AG09309 (cell line): ENCODE results near the gene IFITM5.

Source experiments
- DNase-seq: peaks from one replicate; pipeline ENCODE4 v3.0.0-alpha.2; 2010; ENCODE audit warnings: low read depth
- H3K4me3 ChIP-seq: 2 replicates; pipeline ENCODE4 v1.5.1; 2011; ENCODE audit warnings: mild to moderate bottlenecking, low read depth, low read length, moderate library complexity; ENCODE audit not compliant: control insufficient read depth
- TF ChIP-seq, protein P1 (sequence below): IDR thresholded peaks from 2 replicates; pipeline ENCODE4 v1.5.1; 2011; ENCODE audit warnings: mild to moderate bottlenecking, low read depth, low read length, inconsistent platforms; ENCODE audit not compliant: insufficient read depth, control insufficient read depth; ENCODE audit errors: missing control alignments

Gene IFITM5

DNA sequence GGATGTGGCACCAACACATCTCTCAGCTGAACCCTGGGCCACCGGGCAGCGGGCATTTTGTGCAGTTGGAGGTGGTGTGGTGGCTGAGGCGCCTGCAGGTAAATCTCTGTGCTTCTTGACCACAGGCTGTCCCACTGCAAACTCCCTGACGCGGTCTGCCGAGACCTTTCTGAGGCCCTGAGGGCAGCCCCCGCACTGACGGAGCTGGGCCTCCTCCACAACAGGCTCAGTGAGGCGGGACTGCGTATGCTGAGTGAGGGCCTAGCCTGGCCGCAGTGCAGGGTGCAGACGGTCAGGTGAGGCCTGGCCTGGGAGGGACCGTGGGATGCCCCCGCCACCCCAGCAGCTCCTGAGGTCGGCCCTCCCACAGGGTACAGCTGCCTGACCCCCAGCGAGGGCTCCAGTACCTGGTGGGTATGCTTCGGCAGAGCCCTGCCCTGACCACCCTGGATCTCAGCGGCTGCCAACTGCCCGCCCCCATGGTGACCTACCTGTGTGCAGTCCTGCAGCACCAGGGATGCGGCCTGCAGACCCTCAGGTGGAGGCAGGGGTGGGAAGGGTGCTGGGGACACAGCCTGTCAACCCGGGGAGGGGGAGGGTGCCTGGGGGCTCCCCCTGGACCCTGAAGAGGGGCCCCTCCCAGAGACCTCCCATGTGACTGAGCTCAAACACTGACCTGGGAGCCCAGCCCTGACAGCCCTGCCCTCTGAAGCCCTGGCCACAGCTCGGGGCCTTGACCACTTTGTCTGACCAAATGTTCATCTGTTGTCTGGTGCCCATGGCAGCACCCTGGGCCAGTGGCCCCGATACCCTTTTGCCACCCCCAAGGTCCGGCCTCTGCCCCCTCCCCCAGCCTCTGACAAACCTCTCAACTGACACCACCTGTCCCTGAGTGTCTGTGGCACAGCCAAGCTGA, 15.0 kb downstream of the IFITM5 start:
- no peak overlapping the region for H3K4me3 ChIP-seq
- DNase-seq = no peak
- TF ChIP-seq, protein P1, sequence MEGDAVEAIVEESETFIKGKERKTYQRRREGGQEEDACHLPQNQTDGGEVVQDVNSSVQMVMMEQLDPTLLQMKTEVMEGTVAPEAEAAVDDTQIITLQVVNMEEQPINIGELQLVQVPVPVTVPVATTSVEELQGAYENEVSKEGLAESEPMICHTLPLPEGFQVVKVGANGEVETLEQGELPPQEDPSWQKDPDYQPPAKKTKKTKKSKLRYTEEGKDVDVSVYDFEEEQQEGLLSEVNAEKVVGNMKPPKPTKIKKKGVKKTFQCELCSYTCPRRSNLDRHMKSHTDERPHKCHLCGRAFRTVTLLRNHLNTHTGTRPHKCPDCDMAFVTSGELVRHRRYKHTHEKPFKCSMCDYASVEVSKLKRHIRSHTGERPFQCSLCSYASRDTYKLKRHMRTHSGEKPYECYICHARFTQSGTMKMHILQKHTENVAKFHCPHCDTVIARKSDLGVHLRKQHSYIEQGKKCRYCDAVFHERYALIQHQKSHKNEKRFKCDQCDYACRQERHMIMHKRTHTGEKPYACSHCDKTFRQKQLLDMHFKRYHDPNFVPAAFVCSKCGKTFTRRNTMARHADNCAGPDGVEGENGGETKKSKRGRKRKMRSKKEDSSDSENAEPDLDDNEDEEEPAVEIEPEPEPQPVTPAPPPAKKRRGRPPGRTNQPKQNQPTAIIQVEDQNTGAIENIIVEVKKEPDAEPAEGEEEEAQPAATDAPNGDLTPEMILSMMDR = no peak

DNA sequence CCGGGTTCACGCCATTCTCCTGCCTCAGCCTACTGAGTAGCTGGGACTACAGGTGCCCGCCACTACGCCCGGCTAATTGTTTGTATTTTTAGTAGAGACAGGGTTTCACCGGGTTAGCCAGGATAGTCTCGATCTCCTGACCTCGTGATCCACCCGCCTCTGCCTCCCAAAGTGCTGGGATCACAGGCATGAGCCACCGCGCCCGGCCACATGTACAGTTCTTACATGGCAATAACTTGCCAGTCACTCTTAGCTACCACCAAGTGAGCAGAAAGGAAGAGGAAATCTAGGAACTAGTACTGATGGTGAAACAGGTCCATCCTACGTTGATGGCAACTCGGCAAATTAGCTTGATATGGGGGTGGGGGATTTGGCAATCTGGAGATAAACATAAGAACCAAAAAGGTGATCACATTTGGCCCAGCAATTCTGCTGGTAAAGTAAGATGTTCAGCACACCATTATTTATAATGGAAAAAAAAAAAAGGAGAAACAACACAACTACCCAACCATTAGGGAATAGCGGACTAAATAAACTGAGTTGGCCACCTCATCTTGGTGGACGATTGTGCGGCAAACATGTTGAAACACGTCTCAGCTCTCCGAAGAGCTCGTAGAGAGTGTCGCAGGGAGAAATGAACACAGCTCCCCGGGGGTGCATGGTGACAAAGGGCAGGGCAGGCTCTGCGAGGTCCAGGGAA, 15.8 kb downstream of the IFITM5 start:
- TF ChIP-seq, protein P1 = no peak
- H3K4me3 ChIP-seq = no peak overlapping the region
- DNase-seq = no peak

DNA sequence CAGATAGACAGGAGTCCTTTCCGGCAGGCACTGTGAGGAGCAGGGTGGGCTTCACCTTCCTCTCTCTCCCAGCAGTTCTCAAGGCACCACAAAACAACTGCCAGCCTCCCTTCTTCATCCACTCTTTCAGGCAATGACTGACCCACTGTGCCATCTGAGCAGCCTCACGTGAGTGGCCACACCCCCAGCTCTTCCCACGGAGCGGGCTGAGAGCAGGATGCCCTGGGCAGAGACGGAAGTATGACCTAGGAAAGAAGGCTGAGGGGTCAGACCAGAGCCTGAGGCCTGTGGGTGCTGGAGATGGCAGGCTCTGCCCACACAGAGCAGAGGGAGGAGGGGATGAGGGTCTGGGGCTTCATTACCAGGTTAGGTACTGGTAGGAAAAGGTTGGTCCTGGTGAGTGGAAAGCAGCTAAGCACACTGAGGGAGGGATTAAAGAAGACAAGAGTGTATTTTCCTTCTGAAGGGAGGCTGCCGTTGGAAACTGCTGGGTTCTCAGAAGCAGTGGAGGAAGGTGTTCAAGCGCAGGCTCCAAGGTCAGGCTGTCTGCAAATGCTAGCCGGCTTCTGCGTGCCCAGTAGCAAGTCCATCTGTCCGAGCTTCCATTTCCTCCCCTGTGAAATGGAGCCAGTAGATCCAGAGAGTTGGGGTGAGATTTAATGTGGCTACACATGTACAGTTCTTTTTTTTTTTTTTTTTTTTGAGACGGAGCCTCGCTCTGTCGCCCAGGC, 16.5 kb downstream of the IFITM5 start:
- no peak overlapping the region for H3K4me3 ChIP-seq
- no peak for DNase-seq
- TF ChIP-seq, protein P1 = no peak

DNA sequence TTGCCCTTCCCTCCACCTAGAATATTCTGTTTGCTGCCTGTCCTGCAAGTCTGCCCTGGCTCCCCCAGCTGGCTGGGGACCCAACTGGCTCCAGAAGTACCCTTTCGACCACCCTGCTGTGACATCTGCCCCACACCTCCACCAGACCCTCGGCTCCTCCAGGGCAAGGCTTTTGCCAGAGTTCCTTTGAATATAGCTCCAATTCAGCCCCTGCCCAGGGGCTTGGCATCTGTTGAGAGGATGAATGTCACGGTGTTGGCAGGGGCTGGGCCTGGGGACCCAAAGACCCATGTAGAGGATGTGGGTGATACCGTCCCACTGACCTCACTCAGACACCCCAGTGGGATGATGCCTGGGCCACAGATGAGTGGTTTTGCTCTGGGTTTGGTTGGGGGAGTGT, 17.2 kb downstream of the IFITM5 start:
- DNase-seq = no peak
- H3K4me3 ChIP-seq = no peak overlapping the region
- TF ChIP-seq, protein P1 = no peak

DNA sequence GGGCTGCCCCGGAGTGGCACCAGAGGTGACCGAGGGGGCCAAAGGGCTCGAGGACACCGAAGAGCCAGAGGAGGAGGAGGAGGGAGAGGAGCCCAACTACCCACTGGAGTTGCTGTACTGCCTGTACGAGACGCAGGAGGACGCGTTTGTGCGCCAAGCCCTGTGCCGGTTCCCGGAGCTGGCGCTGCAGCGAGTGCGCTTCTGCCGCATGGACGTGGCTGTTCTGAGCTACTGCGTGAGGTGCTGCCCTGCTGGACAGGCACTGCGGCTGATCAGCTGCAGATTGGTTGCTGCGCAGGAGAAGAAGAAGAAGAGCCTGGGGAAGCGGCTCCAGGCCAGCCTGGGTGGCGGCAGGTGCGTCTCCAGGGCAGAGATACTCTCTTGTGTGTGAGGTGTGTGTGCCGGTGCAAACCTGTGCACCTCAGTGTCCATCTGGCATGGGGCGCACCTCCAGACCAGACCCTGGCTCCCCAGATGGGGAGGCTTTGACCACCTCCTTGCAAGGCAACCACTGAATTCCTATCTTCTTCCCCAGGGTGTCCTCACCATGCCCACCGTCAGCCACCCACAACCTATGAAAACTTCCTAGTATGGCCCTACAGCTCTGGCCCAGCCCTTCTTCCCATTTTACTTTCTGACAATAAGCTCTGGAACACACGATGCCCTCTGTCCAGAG, 17.7 kb downstream of the IFITM5 start:
- DNase-seq = no peak
- TF ChIP-seq, protein P1 = no peak
- H3K4me3 ChIP-seq = no peak overlapping the region
